Measurements from ENCODE around the gene CDH12.

DNA sequence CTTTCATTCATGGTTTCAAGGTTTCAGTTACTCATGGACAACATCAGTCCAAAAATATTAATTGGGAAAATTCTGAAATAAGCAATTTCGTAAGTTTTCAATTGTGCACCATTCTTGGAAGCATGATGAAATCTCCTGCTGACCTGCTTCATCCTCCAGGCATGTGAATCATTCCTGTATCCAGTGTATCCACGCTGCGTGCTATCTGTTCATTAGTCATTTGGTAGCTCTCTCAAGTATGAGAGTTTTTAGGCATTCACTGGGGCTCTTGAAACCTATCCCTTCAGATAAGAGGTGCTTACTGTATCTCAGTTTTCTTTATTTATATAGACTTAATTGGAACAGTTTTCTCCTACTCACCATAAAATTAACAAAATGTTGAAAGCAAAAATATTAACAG is 293.0 kb downstream of the CDH12 start:
- TF ChIP-seq, protein P1, sequence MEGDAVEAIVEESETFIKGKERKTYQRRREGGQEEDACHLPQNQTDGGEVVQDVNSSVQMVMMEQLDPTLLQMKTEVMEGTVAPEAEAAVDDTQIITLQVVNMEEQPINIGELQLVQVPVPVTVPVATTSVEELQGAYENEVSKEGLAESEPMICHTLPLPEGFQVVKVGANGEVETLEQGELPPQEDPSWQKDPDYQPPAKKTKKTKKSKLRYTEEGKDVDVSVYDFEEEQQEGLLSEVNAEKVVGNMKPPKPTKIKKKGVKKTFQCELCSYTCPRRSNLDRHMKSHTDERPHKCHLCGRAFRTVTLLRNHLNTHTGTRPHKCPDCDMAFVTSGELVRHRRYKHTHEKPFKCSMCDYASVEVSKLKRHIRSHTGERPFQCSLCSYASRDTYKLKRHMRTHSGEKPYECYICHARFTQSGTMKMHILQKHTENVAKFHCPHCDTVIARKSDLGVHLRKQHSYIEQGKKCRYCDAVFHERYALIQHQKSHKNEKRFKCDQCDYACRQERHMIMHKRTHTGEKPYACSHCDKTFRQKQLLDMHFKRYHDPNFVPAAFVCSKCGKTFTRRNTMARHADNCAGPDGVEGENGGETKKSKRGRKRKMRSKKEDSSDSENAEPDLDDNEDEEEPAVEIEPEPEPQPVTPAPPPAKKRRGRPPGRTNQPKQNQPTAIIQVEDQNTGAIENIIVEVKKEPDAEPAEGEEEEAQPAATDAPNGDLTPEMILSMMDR (IDR thresholded peaks at IDR 0.05), result no peak
- TF ChIP-seq POLR2A (IDR thresholded peaks at IDR 0.05), result no peak
- TF ChIP-seq POLR2AphosphoS5 (IDR thresholded peaks at IDR 0.05; ENCODE audit: insufficient read depth in 1 of 2, low read depth in 1 of 2), result no peak

Data from vagina (tissue), 2 donors.